ENCODE measurements around the gene MUC15.
"Not testable (repeated sequence)": the region's sequence is repeated elsewhere in the genome, so short reads cannot be mapped to it uniquely, and the experiment has no call there.

Gene MUC15, protein sequence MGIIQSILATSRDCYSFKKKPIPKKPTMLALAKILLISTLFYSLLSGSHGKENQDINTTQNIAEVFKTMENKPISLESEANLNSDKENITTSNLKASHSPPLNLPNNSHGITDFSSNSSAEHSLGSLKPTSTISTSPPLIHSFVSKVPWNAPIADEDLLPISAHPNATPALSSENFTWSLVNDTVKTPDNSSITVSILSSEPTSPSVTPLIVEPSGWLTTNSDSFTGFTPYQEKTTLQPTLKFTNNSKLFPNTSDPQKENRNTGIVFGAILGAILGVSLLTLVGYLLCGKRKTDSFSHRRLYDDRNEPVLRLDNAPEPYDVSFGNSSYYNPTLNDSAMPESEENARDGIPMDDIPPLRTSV
- 0 reads per million in 4 experiments for total RNA-seq

DNA sequence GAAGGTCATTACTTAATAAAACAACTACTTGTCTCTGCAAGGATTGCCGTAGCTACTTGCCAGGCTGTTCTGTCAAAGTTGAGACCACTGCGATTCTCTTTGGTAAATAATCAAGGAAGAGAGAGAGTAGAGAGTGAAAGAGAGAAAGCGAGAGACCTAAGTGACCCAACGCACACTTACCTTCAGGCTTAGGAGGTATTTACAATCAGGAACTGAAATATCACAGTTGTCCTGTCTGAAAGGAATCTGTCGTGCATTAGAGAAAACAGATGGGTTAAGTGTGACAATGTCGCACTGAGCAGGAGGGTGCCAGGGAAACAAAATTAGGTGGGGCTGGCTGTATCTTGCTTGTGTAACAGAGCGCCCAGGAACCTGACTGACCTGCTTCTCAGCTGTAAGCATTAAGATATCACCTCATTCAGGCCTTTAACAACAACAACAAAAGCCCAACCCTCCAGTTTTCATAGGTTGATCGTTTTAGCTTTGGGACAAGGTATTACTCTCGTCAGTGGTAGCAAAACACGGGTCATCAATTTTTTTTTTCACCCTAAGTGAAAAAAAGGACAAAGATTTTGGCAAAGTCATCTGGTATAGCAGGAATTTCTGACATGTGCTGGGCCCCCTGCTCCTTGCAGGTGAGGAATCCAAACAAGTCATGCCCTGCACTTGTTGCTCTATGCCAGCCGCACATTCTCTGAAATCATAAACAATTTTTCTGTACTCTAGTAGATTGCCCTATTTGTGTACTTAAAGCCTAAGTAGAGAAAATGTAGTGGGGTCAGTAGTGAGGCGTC is at the start of gene MUC15:
TSS of gene MUC15 (minus strand) at position 403 of the 794 bp plus-strand sequence. CDS start 5,169 bp downstream, outside the sequence.
- no peak for DNase-seq

DNA sequence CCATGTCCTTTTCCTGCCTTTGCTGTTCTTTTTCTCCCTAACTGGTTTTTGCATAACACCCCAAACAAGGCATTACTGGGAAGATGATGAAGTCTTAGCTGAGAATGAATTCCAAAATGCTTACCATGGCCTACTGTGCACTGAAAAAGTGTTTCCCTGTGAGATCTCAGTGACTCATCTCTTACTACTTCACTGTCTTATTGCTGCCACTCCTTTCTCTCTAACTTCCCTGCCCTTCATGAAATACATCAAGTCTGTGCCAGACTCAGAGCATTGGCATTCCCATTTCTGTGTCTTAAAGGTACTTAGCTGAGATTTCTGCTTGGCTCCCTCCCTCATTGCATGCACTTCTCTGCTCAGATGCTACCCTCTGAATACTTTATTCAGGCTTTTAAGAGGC is 49.1 kb upstream of the MUC15 start:
- no peak for DNase-seq

DNA sequence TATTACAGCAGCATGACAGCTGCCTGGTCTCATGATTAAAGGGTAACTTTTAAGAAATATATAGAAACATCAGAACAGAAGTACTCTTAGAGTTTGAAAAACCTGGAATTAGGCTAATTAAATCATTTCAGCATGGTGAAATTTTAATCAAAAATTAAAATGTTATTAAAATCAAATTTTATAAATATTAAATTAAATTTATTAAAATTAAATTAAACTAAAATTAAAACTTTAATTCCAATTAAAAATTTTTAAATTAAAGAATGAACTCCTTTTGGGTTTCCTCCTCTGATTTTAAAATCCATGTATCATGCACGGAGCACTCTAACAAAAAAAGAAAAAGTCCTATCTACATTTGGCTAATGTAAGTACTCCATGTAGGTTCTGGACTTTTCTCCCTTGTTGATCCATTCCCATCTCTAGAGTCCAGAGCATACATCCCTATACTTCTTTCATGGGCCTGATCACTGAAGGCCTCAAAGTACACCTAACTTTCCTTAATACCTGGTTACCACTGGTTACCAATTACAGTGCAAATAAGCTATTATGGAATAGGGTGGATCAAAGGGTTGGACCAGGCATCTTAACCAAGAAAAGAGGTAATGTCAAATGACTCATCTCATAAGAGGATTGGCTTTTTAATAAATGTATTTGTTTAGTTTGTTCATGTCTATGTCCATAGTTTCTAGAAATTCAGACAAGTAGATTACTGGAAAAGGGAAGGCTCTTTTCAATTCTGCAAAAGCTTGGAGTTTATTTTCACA is 48.4 kb upstream of the MUC15 start:
- DNase-seq = no peak

DNA sequence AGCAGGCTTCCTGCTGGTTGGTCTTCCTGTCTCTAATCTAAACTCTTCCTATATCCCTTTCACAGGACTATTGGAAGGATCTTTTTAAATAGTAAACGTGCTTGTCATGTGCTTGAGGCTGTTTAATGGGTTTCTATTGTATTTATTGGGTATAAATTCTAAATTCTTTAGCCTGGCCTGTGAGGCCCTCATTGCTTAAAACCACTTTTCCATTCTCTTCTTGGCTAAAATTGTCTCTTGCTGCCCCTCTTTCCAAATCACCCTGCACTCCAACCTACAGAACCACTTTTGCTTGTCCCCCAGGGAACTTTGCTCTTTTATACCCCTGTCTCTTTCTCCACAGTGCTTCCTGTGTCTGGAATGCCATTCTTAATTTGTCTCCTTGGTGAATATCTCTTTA is 46.4 kb upstream of the MUC15 start:
- no peak for DNase-seq

DNA sequence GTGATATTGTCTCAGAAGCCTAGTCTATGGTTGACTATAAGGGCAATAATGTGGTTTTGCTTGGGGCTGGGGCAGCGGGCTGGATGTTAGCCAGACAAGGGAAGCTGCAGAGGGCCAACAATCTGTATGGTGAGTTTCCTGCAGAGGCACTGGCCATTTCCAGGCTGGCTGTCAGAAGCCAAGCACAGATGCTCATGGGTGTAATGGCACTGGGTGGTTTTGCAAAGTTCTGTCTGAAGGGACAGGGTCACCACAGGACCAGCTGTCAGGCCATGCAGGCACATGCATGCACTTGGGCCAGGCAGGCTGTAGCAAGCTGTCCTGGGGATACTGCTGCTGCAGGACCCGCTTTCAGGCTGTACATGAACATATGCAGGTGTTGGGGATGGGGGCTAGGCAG is 41.7 kb upstream of the MUC15 start:
- DNase-seq = no peak

DNA sequence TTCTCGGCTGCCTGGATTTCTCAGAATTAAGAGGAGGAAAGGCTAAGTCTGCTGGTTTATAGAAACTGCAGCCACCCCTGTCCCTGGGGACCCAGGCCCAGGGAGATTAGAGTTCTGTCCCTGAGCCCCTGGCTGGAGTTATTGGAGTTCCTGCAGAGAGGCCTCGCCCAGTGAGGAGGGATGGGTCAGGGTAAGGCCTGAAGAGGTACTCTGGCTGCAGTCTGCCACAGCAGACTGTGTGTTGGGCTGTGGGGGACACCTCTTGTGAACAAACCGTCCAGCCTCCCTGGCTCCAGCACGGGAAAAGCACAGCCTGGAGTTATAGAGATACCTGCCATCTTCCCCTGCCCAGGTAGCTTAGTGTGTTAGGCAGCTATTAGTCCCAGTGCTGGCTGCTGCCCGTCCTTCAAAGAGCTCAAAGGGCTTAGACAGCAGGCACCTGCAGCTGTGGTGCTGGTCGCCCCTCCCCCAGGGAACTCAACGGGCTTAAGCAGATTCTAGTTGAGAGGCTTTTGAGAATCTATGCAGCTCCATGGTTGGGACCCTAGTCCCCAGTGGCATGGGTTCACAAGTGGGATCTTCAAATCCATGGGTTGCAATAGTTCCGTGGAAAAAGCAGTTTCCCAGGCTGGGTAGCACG is 36.6 kb upstream of the MUC15 start:
- DNase-seq = no peak

DNA sequence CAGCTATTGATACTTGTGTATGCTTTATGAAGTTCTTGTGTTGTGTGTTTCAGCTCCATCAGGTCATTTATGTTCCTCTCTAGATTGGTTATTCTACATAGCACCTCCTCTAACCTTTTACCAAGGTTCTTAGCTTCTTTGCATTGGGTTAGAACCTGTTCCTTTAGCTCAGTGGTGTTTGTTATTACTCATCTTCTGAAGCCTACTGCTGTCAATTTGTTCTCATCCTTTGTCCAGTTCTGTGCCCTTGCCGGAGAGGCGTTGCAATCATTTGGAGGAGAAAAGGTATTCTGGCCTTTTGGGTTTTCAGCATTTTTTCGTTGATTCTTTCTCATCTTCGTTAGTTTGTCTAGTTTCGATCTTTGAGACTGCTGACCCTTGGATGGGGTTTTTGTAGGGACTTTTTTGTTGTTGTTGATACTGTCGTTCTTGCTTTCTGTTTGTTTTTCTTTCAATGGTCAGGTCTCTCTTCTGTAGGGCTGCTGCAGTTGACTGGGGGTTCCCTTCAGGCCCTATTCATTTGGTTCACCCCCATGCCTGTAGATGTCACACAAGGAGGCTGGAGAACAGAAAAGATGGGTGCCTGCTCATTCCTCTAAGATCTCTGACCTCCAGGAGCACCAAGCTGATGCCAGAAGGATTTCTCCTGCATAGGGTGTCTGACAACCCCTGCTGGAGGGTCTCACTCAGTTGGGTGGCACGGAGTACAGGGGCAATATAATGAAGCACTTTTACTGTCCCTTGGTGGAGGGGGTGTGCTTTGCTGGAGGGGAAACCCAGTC is 35.9 kb upstream of the MUC15 start:
- no peak for DNase-seq

DNA sequence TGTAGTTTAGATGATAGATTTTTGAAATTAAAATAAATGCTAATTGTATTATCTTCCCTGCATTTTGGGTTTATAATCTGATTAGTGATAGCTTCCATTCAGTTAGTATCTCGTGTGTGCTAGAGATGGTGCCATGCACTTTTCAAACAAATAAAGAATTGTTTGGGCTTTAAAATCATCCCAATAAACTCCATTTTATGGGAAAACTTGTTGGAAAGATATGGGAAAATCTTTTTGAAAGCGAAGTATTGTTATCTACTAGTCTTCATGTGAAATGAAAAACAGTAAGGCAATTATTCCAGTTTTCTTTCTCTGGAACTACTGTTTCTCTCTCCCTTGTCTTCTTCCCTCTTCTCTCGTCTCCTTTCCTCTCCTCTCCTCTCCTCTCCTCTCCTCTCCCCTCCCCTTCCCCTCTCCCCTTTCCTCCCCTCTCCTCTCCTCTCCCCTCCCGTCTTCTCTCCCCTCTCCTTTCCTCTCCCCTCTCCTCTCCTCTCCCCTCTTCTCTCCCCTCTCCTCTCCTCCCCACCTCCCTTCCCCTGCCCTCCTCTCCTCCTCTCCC is 27.9 kb upstream of the MUC15 start:
- DNase-seq = no peak

DNA sequence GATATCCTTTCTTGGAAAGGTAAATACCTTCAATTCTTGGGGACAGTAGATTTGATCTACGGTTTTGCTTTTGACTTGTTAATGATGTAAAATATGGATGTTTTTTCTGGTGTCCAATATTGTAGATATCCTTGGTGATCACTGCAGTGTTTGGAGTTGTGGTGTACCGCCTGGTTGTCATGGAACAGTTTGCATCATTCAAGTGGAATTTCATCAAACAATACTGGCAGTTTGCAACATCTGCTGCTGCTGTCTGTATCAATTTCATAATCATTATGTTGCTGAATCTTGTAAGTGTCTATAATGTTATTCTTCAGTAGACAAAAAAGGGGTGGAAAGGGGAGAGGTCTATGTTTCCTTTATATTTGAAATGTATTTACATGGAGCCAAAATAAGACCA is 27.4 kb upstream of the MUC15 start:
- no peak for DNase-seq

DNA sequence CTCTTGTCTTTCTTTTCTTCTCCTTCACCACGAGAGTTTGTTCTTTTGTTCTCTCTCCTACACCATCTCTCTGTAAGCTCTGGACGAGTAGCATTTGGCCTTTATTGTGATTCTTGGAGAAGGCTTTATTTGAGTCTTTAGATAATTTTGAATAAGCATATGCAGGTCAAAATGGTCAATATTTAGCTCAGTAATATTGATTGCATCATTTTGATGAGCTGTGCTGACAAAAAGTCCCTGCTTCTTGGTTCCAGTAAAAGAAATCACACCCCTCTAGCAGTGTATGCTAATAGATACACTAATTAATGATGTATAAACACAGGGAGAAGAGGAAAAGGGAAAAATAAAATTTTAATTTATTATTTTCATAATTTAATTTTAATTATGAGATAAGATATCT is 25.8 kb upstream of the MUC15 start:
- no peak for DNase-seq

DNA sequence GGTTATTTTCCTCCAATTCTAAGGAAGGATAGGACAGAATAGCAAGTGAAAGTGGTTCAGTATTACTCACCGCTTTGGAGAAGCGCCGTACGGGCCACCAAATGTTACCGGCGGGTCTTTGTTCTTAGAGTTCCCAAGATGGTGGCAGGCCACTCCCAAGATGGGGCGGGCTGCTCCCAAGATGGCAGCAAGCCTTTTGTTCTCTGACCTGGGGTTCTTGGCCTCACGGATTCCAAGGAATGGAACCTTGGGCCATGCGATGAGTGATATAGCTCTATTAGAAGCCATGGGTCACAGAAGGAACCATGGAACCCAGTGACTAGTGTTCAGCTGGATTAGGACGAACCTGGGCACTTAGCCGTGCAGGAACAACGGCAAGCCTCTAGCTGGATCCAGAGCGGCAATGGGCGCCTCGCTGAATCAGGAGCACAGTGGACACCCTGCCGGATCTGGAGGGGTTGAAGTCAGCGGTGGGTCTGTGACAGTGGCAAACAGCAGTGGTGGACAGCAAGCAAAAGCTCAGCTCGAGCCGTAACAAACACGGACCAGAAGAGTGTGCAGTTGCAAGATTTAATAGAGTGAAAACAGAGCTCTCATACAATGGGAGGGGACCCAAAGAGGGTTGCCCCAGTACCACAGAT is 25.1 kb upstream of the MUC15 start:
- not testable (repeated sequence) for DNase-seq

DNA sequence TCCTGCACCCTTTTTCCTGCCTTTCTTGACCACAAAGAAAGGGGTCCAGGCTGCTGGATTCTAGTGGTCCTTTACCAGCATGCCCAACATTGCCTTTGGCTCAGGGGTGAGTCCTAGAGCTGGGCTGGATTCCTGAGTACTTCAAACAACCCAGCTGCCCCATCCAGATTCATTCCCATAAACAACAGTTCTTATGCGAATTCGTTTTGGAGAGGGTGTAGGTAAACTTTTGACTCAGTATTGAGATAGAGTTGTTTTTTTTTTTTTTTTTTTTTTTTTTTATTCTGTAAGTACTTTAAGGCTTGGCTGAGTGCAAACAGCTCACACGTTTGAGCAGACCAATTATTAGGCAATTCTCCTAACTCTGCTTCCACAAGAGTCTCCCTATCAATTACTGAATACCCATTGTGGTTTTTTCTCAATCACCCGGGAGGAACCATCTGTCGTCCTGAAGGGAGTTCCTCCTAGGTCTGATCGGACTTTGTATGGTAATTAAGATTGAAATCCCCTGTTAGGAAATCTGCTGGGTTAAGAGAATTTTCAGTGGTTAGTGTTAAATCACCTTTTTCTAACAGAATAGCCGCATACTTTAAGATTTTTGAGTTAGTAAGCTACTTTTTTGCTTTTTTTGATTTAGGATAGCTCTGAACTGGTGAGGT is 23.3 kb upstream of the MUC15 start:
- not testable (repeated sequence) for DNase-seq

DNA sequence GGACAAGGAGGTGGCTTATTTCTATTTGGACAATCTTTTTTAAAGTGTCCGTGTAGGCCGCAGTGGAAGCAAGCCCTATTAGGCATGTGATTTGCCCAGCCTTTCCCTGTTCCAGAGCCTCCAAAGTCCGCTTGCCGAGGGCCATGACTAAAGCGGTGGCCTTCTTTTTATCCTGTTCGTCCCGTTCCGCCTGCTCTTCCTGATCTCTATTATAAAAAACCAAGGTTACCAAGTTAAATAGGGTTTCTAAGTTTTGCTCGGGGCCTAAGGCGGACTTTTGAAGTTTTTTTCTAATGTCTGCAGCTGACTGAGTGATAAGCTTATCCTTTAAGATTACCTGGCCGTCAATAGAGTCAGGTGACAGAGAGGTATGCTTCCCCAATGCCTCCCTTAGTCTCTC is 21.6 kb upstream of the MUC15 start:
- no peak for DNase-seq

DNA sequence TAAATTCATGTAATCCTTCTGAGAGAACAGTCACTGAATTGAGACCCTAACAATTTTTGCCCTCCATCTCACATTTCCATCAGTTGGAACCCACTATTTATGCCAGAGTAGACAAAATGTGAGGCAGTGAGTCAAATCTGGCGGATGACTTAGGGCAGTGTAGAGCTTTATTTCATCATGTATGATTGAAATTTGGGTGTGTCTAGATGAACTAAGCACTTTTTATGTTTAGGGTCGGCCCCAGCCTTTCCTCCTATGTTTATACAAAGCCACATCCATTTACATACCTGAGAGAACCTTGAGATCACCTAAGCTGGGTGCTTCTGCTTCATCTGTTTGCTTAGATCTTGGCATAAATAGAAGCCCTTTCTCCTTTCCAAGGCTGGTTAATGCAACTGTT is 15.0 kb upstream of the MUC15 start:
- no peak for DNase-seq

DNA sequence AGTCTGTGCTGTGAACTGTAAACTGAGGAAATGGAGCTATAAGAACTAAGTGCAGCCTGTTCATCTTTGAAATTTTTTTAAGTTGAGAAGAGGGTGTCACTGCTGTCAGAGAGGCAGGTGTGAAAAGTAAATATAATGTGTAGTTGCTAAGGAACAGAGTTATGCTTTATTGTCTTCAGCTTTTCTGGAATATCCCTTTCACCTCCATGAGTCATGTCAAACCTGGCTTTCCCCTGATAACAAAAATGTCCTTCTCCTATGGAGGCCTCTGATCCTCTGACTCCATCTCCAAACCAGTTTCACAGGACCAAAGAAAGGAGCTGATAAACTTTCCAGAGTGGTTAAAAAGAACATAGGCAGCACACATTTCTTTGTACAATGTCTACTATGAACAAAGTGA is 12.8 kb upstream of the MUC15 start:
- no peak for DNase-seq

DNA sequence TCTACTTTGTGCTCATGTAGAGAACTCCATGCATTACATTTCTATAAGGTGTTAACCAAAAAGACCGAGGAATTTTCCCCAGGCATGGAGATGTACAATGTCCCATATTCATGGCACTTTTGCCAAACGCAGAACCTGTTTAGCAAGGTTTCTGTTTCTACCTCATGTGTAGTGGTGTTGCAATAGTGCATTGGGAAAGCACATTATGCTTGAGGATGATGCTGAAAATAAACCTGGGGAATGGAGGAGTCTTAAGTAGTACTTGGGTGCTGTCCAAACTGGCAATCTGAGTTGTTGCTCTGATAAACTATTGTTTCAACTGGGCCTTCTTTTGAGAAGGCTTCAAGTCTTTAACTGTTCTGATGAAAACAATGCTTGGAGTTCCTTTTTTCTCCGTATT is 11.5 kb upstream of the MUC15 start:
- no peak for DNase-seq

DNA sequence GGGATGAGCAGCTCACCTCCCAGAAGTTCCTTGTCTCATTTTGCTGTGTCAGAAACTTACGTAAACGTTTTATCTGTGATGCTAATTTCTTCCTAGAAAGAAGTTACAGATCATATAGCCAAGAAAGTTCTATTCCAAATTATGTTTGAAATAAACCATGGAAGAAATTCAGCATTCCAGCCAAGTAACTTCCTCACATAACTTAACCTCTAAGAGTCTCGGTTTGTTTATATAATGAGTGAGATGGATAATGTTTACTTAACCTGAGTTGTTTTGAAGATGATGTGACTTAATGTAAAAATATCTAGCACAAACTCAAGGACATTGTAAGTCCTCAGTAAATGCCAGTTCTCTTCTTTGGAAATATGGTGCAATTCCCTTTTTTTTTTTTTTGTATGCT is 8.9 kb upstream of the MUC15 start:
- DNase-seq = no peak

DNA sequence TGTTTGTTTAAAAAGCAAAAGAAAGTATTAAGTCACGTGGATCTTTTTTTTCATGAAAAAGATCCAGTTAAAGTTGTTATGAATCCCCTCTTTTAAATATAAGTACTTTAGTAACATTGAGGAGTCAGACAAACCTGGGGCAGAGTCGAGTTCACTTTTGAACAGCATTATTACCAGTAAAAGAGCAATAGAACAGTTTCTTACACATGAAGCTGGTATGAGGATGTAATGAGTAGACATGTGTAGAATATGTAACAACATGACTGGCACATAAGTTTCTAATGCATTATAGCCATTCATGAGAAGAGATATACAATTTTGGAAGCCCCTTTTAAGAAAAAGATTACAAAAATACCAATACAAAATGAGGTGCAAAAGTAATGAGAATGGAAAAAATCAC is 7.6 kb upstream of the MUC15 start:
- no peak for DNase-seq

DNA sequence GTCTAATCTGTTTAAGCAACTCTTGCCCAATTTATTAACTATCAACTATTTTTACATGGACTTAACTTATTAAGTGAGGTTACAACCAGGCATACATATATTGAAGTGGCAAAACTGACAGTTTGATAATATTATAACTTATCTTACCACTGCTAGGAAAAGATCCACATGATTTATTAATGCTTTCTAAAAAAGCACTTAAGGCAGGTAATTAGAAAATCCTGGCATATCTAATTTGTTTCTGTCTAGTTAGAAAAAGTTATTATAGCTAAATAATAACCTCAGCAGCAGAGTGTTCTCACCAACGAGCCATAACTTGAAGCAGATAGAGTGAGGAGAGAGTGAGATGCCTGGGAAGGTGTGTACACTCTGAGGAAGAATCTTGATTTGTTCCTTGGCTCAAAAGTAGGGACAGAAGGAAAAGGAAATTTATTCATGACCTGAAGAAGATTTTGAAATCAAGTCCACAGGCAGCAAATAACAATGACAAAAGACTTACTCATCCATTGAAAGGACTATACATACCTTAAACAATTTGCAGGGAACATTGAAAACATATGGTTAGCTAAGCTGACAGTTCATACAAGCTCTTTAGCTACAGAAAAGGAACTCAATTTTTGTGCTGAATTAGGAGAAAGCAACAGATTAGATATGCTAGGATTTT is 7.1 kb upstream of the MUC15 start:
- DNase-seq = no peak

DNA sequence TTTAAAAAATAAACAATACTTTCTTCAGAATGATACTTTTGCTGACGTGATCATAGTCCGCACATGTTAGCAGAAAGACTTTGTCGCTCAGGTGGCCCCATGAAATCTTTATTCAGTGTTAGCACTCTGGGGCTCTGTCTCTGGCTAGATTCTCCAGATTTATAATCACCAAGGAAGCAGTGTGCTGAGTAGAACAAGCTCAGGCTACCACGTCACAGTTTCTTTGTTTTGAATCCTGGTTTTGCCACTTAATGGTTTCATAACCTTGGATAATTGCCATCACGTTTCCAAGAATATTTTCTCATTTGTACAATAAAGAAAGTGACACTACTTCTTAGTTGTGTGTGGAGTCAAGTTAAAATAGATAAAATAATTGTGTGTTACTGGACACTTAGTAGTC is 3.9 kb upstream of the MUC15 start:
- no peak for DNase-seq

Data from effector CD8-positive, alpha-beta T cell (primary cell).